Measurements from ENCODE around the gene KLHDC4.

DNA sequence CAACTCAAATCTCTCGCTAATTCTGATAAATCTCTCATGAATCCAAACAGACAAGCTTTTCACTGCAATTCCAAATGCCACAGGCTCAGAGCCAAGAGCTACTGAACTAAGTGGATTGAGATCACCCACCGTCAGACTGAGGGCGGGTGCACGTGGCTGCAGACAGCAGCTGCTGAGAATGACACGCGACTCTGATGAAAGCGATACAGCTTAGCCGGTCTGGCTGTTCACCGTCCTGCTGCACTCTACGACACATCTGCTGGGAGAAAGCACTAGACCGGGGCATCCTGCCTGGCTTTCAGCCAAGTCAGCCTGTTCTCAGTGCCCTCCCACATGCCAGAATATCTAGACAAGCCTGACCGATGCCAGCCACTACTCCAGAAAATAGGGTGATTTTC is 42.6 kb downstream of the KLHDC4 start:
- TF ChIP-seq CTCF (IDR thresholded peaks at IDR 0.05; ENCODE audit: insufficient read depth, low read depth, low read length) (no peak), EZH2 (IDR thresholded peaks at IDR 0.05; ENCODE audit: insufficient read depth, low read length) (no peak)

Measured in astrocyte (in vitro differentiated cells and primary cell).